ENCODE results near the gene WDR86.

Gene WDR86

GRCh38 chr7:151380199-151381097 is 29.4 kb downstream of the WDR86 start:
- TF ChIP-seq, protein P1, sequence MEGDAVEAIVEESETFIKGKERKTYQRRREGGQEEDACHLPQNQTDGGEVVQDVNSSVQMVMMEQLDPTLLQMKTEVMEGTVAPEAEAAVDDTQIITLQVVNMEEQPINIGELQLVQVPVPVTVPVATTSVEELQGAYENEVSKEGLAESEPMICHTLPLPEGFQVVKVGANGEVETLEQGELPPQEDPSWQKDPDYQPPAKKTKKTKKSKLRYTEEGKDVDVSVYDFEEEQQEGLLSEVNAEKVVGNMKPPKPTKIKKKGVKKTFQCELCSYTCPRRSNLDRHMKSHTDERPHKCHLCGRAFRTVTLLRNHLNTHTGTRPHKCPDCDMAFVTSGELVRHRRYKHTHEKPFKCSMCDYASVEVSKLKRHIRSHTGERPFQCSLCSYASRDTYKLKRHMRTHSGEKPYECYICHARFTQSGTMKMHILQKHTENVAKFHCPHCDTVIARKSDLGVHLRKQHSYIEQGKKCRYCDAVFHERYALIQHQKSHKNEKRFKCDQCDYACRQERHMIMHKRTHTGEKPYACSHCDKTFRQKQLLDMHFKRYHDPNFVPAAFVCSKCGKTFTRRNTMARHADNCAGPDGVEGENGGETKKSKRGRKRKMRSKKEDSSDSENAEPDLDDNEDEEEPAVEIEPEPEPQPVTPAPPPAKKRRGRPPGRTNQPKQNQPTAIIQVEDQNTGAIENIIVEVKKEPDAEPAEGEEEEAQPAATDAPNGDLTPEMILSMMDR (IDR thresholded peaks at IDR 0.05; ENCODE audit: low read depth, low read length), result no peak
- no peak for DNase-seq (ENCODE audit: extremely low read depth, low read depth)

- DNase-seq (ENCODE audit: extremely low read depth, low read depth), result no peak
- TF ChIP-seq, protein P1 (IDR thresholded peaks at IDR 0.05; ENCODE audit: low read depth, low read length), result no peak
Measured at GRCh38 chr7:151379534-151380198, 30.2 kb downstream of the WDR86 start.

DNA sequence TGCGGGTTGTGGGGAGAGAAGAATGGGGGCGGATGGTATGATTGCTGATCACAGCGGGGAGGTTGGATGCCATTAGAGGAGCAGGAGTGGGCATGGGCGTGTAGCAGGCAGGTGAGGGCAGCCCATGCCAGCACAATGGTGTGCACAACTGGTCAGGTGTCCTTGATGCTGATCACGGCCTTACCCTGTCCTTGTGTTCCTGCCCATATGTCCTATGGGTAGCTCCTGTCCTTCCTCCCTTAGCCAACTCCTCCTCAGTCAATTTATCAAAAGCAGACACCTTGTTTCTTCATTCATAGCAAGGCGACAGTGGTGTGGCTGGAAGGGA is 30.7 kb downstream of the WDR86 start:
- DNase-seq (ENCODE audit: extremely low read depth, low read depth), result no peak
- TF ChIP-seq, protein P1 (IDR thresholded peaks at IDR 0.05; ENCODE audit: low read depth, low read length), result no peak

DNA sequence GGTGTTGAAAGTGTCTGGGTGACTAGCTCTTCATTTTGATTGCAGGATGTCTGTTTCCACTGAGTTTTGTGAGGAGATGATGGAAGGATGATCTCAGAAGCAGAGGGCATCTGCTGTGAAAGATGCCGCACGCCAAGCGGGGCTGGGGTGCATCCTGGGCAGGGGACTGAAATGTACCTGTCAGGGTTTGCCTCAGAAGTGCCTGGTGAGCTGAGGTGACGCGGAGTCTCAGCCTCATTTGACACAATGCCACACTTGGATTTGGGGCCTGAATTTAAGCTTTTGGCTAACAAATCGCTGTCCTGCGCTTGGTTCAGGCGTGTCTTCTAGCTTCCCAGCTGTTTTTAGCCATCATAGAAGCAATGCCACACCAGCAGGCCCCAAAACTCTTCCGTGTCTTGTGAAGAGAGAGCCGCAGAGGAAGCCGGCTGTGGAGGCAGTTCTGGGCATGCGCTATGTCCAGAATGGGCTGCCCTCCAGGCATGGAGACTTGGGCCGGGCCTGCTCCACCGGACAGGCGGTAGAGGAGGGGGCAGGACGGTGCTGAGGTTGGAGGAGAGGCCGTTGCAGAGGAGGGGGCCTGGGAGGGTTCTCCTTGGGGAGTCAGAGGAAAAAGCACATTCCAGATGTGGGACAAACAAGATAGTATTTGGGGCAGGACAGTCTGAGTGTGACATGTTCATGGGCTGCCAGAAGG is 31.2 kb downstream of the WDR86 start:
- no peak for DNase-seq (ENCODE audit: extremely low read depth, low read depth)
- TF ChIP-seq, protein P1 (IDR thresholded peaks at IDR 0.05; ENCODE audit: low read depth, low read length), result no peak

- no peak for DNase-seq (ENCODE audit: extremely low read depth, low read depth)
- TF ChIP-seq, protein P1 (IDR thresholded peaks at IDR 0.05; ENCODE audit: low read depth, low read length), result no peak
Measured at GRCh38 chr7:151378011-151378410, 31.8 kb downstream of the WDR86 start.

- DNase-seq (ENCODE audit: extremely low read depth, low read depth), result no peak
- TF ChIP-seq, protein P1 (IDR thresholded peaks at IDR 0.05; ENCODE audit: low read depth, low read length), result no peak
Measured at GRCh38 chr7:151377406-151377805, 32.4 kb downstream of the WDR86 start.
